ENCODE measurements around the gene STXBP2.

The STXBP2 gene

DNA sequence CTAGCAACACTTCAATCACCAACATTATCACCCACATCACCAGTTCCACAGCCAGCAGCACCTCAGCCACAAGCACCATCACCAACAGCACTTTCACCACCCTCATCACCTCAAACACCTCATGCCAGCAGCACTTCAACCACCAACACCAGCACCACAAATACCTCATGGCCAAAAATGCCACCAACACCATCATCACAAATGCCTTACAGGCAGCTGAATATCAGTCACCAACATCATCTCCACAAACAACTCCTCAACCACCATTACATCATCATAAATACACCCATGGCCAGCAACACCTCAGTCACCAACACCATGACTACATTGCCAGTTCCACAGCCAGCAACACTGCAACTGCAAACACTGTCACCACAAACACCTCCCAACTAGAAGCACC, 54.6 kb downstream of the STXBP2 start:
- peak; percentile 65 for FAIRE-seq
- no peak for TF ChIP-seq POLR2A (IDR thresholded peaks at IDR 0.05; ENCODE audit: low read depth, low read length)
- TF ChIP-seq POLR2AphosphoS5 (IDR thresholded peaks at IDR 0.05; ENCODE audit: low read depth, low read length) = no peak
- TF ChIP-seq TAF1 (IDR thresholded peaks at IDR 0.05; ENCODE audit: borderline replicate concordance, low read depth, low read length) = no peak
- DNase-seq (ENCODE audit: insufficient read length) = no peak

DNA sequence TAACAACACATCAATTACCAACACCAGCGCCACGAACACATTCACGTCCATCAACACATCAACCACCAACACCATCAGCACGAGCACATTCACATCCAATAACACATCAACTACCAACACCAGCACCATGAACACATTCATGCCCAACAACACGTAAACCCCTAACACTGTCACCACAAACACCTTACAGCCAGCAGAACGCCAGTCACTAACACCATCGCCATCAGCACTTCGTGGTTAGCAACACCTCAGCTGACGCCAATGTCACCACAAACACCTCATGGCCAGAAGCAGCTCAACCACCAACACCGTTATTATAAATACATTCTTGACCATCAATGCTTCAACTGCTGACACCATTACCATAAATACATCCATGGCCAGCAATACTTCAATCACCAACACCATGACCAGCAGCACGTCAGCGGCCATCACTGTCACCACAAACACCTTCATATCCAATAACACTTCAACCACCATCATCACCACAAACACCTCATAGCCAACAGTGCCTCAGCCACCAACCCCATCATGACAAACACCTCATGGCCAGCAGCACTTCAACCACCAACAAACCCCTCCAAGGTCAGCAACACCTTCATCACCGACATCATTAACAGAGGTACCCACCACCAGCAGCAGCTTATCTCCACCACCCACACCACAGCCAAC, 55.6 kb downstream of the STXBP2 start:
- TF ChIP-seq TAF1 (IDR thresholded peaks at IDR 0.05; ENCODE audit: borderline replicate concordance, low read depth, low read length) = no peak
- no peak for TF ChIP-seq POLR2A (IDR thresholded peaks at IDR 0.05; ENCODE audit: low read depth, low read length)
- TF ChIP-seq POLR2AphosphoS5 (IDR thresholded peaks at IDR 0.05; ENCODE audit: low read depth, low read length) = no peak
- no peak for DNase-seq (ENCODE audit: insufficient read length)
- FAIRE-seq = peak; percentile 42

DNA sequence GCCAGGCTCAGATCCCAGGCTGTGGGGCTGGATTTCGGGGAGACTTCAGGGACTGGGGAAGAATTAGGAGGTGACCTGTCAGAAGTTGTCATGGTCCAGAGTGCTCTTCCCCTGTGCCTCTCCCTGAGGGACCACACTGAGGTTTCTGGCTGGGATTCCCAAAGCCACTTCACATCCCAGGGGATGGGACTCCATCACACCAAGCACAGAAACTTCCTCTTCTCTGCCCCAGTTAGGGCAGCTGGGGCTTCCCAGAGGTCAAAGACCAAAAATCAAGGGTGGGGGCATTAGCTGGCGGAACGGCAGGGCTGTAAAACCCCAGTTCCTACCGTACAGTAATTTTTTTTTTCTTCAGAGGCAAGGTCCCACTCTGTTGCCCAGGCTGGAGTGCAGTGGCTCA, 57.6 kb downstream of the STXBP2 start:
- DNase-seq (ENCODE audit: insufficient read length) (no peak), FAIRE-seq (no peak)
- TF ChIP-seq TAF1 (IDR thresholded peaks at IDR 0.05; ENCODE audit: borderline replicate concordance, low read depth, low read length) (no peak), POLR2A (IDR thresholded peaks at IDR 0.05; ENCODE audit: low read depth, low read length) (0 out of 2 replicates have a peak, but pooled peaks have one; percentile 3), POLR2AphosphoS5 (IDR thresholded peaks at IDR 0.05; ENCODE audit: low read depth, low read length) (no peak)
